Measurements from ENCODE around the gene SH2D3C. TPM values are rescaled to one million over a fixed set of nuclear protein-coding genes. Genes with fewer than 3 reads are reported as not detected.

The SH2D3C gene
- total and polyA plus RNA-seq, 2 of the 4 experiments (the other 2 are of a cell fraction): under 0.01 to 0.24 TPM

DNA sequence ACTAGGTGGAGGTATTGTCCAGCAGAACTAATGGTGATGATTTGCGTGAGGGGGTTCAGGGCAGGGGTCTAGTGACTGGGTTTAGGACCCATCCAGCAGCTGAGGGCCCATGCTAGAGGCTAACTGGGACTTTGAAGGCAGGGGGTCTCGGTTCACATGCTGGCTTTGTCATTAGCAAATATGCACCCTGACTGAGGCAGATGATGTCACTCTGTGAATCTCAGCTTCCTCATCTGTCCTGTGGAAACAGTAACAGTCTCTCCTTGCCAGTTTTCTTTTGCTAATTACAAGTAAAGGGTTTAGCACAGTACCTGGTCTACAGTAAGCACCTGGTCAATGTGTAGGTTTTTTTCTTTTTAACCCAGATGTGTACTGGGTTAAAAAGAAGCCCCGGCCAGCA lies 5.2 kb downstream of the SH2D3C start:
- H3K4me1 ChIP-seq (ENCODE audit: control insufficient read depth, insufficient read depth, low read length): no peaks in the 10 kb centered on the region; the same call in 1 of the 2 replicates
- no TSS peak for BruUV-seq (replicated peaks)
- no peaks in the 10 kb centered on the region for H3K79me1 ChIP-seq (ENCODE audit: low read depth in 1 of 2, low read length in 2 of 2)
- no peak overlapping the region for H2BK120ac ChIP-seq (ENCODE audit: low read depth, low read length)
- no peak overlapping the region for H3K4me2 ChIP-seq (ENCODE audit: low read depth, low read length)
- 83% methylated on average over 1 of the region's 3 CpGs; no CpG with 5 or more reads in 1 of the 2 experiments for WGBS, 2 experiments (ENCODE audit: extremely low coverage in 2 of 2, insufficient read length in 1 of 2)
- H2BK5ac ChIP-seq (ENCODE audit: low read depth, low read length, poor library complexity, severe bottlenecking): no peak overlapping the region
- H3K36me3 ChIP-seq (ENCODE audit: control insufficient read depth, insufficient read depth, low read length): no peaks in the 10 kb centered on the region
- H2BK15ac ChIP-seq (ENCODE audit: low read depth, low read length): no peak overlapping the region
- intact Hi-C loops (cut with micrococcal nuclease): no loop called here
- CTCF ChIA-PET: no interaction called here
- H2BK20ac ChIP-seq (ENCODE audit: low read depth, low read length): no peak overlapping the region
- no peak overlapping the region for H3K27ac ChIP-seq (ENCODE audit: insufficient read depth, low read length)
- H3K9me3 ChIP-seq (ENCODE audit: control insufficient read depth, insufficient read depth, low read length): no peaks in the 10 kb centered on the region
- TF ChIP-seq FOS (IDR thresholded peaks at IDR 0.05; ENCODE audit: low read depth, low read length) (no peak), CEBPB (IDR thresholded peaks at IDR 0.05; ENCODE audit: low read depth, low read length) (no peak), ELK1 (IDR thresholded peaks at IDR 0.05; ENCODE audit: borderline replicate concordance, low read depth, low read length) (no peak), RCOR1 (IDR thresholded peaks at IDR 0.05; ENCODE audit: insufficient replicate concordance, low read length) (no peak), RFX5 (IDR thresholded peaks at IDR 0.05; ENCODE audit: low read depth, low read length) (no peak), POLR2A (IDR thresholded peaks at IDR 0.05; ENCODE audit: low read depth, low read length) (no peak), NFE2L2 (IDR thresholded peaks at IDR 0.05; ENCODE audit: low read depth, low read length) (no peak), MXI1 (IDR thresholded peaks at IDR 0.05; ENCODE audit: borderline replicate concordance, low read depth, low read length) (no peak), MAZ (IDR thresholded peaks at IDR 0.05; ENCODE audit: borderline replicate concordance, low read depth, low read length) (no peak), SMC3 (IDR thresholded peaks at IDR 0.05; ENCODE audit: low read depth, low read length) (no peak), RAD21 (IDR thresholded peaks at IDR 0.05; ENCODE audit: low read length) (no peak), BHLHE40 (IDR thresholded peaks at IDR 0.05; ENCODE audit: low read depth, low read length) (no peak), MAFK (IDR thresholded peaks at IDR 0.05; ENCODE audit: low read depth, low read length) (no peak), CHD1 (IDR thresholded peaks at IDR 0.05; ENCODE audit: low read depth, low read length) (no peak)
- TF ChIP-seq, protein P1, sequence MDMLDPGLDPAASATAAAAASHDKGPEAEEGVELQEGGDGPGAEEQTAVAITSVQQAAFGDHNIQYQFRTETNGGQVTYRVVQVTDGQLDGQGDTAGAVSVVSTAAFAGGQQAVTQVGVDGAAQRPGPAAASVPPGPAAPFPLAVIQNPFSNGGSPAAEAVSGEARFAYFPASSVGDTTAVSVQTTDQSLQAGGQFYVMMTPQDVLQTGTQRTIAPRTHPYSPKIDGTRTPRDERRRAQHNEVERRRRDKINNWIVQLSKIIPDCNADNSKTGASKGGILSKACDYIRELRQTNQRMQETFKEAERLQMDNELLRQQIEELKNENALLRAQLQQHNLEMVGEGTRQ (IDR thresholded peaks at IDR 0.05; ENCODE audit: low read depth, low read length): no peak
- TF ChIP-seq, protein P2, sequence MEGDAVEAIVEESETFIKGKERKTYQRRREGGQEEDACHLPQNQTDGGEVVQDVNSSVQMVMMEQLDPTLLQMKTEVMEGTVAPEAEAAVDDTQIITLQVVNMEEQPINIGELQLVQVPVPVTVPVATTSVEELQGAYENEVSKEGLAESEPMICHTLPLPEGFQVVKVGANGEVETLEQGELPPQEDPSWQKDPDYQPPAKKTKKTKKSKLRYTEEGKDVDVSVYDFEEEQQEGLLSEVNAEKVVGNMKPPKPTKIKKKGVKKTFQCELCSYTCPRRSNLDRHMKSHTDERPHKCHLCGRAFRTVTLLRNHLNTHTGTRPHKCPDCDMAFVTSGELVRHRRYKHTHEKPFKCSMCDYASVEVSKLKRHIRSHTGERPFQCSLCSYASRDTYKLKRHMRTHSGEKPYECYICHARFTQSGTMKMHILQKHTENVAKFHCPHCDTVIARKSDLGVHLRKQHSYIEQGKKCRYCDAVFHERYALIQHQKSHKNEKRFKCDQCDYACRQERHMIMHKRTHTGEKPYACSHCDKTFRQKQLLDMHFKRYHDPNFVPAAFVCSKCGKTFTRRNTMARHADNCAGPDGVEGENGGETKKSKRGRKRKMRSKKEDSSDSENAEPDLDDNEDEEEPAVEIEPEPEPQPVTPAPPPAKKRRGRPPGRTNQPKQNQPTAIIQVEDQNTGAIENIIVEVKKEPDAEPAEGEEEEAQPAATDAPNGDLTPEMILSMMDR (conservative IDR thresholded peaks at IDR 0.05; ENCODE audit: low read depth, low read length): no peak
- no peaks in the 10 kb centered on the region; the same call in 1 of the 2 replicates for H3K9me1 ChIP-seq (ENCODE audit: insufficient read depth, low read length)
- no peak overlapping the region for H3K4ac ChIP-seq (ENCODE audit: low read depth, low read length)
- H4K20me1 ChIP-seq (ENCODE audit: insufficient read depth, low read length): no peaks in the 10 kb centered on the region
- H4K5ac ChIP-seq (ENCODE audit: low read depth, low read length): no peak overlapping the region
- H3K9ac ChIP-seq (ENCODE audit: low read depth, low read length): no peak overlapping the region
- no peak overlapping the region for H3K4me3 ChIP-seq (ENCODE audit: insufficient read depth, low read depth, low read length)
- no peak overlapping the region for H2AK5ac ChIP-seq (ENCODE audit: low read depth, low read length)
- POLR2A ChIA-PET (ENCODE audit: unreplicated experiment): no interaction called here
- no peak overlapping the region for H3K23ac ChIP-seq (ENCODE audit: low read depth, low read length)
- H4K8ac ChIP-seq (ENCODE audit: low read depth in 2 of 2, low read length in 2 of 2): no peak overlapping the region
- DNase-seq (no peak), ATAC-seq (ENCODE audit: low read depth) (no peak)
- peaks cover 11% of the 10 kb centered on the region for H3K27me3 ChIP-seq (ENCODE audit: control insufficient read depth, insufficient read depth, low read length)
- no peak overlapping the region for H3K18ac ChIP-seq (ENCODE audit: low read depth, low read length)
- dilution Hi-C loops (cut with HindIII; ENCODE audit: low sequenced_read_pairs, unreplicated experiment): no loop called here
- no peak overlapping the region for H3K14ac ChIP-seq (replicated peaks; ENCODE audit: low read depth, low read length)
- in situ Hi-C loops (cut with MboI; ENCODE audit: low sequenced_read_pairs): no loop called here
- H2AK9ac ChIP-seq (replicated peaks; ENCODE audit: low read depth, low read length, poor library complexity): peak overlapping the region; percentile 78
- no peak overlapping the region for H4K91ac ChIP-seq (ENCODE audit: insufficient read depth, low read depth, low read length)
- H3K56ac ChIP-seq (ENCODE audit: extremely low read depth, insufficient read depth, low read length): no peak overlapping the region
- H2AFZ ChIP-seq (replicated peaks; ENCODE audit: low read length, poor library complexity): no peak overlapping the region

Measured in IMR-90 (cell line).